AG04450 (cell line): ENCODE results near the gene AIMP1. TPM values are rescaled to one million over a fixed set of nuclear protein-coding genes. Genes with fewer than 3 reads are reported as not detected.
"Not testable (repeated sequence)": the region's sequence is repeated elsewhere in the genome, so short reads cannot be mapped to it uniquely, and the experiment has no call there.

Experiments used
- CTCF ChIA-PET: fragments of 300-600, 350-600 bp; formaldehyde crosslinking; extraction: SDS; loops from one replicate; lab custom pipeline; 2022; ENCODE audit warnings: antibody characterized with exemption, inconsistent platforms; lab: Charles Lee
- POLR2A ChIA-PET: fragments of 350-600 bp; formaldehyde crosslinking; extraction: SDS; loops from one replicate; lab custom pipeline; 2021; ENCODE audit warnings: antibody characterized with exemption, inconsistent platforms; lab: Yijun Ruan, JAX
- DNase-seq: peaks from one replicate; pipeline ENCODE4 v3.0.0-alpha.2; 2011; ENCODE audit warnings: low read depth, low spot score
- H3K27ac ChIP-seq: one replicate; pipeline ENCODE4 v1.5.1; 2012; ENCODE audit warnings: low read depth, low read length, control low read depth
- H3K27me3 ChIP-seq: one replicate; pipeline ENCODE4 v1.6.0; 2012; ENCODE audit warnings: low read length; ENCODE audit not compliant: control insufficient read depth, insufficient read depth
- H3K4me3 ChIP-seq: 2 replicates; pipeline ENCODE4 v1.5.1; 2011; ENCODE audit warnings: mild to moderate bottlenecking, low read depth, low read length, control low read depth
- H3K9me3 ChIP-seq: 2 replicates; pipeline ENCODE4 v1.5.1; 2012; ENCODE audit warnings: low read length; ENCODE audit not compliant: control insufficient read depth, insufficient read depth
- polyA plus RNA-seq: library from polyadenylated mRNA; depleted of rRNA; stranded (reverse); fragments of >200 nt; gene quantifications from 2 replicates; pipeline ENCODE4 v1.2.3, GENCODE V29; 2011; rRNA removed
- TF ChIP-seq, protein P1 (sequence below): IDR thresholded peaks from 2 replicates; pipeline ENCODE4 v1.5.1; 2011; ENCODE audit warnings: low read depth, low read length, control low read depth, inconsistent platforms

The AIMP1 gene
- polyA plus RNA-seq, 1 experiment = 52.9 TPM

DNA sequence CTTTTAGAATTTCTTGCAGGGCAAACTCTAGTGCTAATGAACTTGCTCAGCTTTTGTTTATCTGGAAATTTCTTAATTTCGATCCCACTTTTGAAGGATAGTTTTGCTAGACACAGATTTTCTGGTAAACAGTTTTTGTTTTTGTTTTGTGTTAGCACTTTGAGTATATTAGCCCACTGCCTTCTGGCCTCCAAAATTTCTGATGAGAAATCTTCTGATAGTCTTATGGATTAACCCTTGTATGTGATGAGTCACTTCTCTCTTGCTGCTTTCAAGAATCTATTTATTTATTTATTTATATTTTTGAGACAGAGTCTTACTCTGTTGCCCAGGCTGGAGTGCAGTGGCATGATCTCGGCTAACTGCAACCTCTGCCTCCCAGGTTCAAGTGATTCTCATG, 79.2 kb downstream of the AIMP1 start:
- no peak overlapping the region for H3K4me3 ChIP-seq
- no peaks in the 10 kb centered on the region for H3K27me3 ChIP-seq
- no peak for DNase-seq
- TF ChIP-seq, protein P1, sequence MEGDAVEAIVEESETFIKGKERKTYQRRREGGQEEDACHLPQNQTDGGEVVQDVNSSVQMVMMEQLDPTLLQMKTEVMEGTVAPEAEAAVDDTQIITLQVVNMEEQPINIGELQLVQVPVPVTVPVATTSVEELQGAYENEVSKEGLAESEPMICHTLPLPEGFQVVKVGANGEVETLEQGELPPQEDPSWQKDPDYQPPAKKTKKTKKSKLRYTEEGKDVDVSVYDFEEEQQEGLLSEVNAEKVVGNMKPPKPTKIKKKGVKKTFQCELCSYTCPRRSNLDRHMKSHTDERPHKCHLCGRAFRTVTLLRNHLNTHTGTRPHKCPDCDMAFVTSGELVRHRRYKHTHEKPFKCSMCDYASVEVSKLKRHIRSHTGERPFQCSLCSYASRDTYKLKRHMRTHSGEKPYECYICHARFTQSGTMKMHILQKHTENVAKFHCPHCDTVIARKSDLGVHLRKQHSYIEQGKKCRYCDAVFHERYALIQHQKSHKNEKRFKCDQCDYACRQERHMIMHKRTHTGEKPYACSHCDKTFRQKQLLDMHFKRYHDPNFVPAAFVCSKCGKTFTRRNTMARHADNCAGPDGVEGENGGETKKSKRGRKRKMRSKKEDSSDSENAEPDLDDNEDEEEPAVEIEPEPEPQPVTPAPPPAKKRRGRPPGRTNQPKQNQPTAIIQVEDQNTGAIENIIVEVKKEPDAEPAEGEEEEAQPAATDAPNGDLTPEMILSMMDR = no peak
- ChIA-PET CTCF (no interaction called here), POLR2A (no interaction called here)
- H3K9me3 ChIP-seq = no peaks in the 10 kb centered on the region; the same call in 1 of the 2 replicates
- H3K27ac ChIP-seq = no peak overlapping the region

DNA sequence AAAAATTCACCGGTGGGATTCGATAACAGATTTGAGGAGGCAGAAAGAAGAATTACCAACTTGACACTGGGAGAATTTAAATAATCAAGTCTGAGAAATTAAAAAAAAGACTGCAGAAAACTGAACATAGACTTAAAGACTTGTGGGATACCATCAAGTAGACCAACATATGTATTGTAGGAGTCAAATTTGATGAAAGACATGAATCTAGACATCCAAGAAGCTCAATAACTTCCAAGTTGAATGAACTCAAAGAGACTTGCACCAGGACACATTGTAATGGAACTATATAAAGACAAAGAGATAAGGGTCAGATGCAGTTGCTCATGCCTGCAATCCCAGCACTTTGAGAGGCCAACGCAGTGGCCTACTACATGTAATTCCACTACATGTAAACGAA, 82.5 kb downstream of the AIMP1 start:
- H3K27ac ChIP-seq, POLR2A ChIA-PET, DNase-seq, H3K4me3 ChIP-seq, H3K9me3 ChIP-seq, CTCF ChIA-PET, H3K27me3 ChIP-seq: not testable (repeated sequence)

Other genes with a start within 250 kb of the AIMP1 start
- 34.4 and 48.4 TPM in 2 replicates for gene TBCK, start 341 bp upstream of the AIMP1 start, polyA plus RNA-seq
- not detected in 2 replicates for gene GIMD1, start 52.2 kb downstream of the AIMP1 start, polyA plus RNA-seq